Measurements from ENCODE around the gene ERN2.
"Not testable (repeated sequence)": the region's sequence is repeated elsewhere in the genome, so short reads cannot be mapped to it uniquely, and the experiment has no call there.

The ERN2 gene
- total RNA-seq: 0 to 0.12 (median 0) reads per million in 9 experiments

DNA sequence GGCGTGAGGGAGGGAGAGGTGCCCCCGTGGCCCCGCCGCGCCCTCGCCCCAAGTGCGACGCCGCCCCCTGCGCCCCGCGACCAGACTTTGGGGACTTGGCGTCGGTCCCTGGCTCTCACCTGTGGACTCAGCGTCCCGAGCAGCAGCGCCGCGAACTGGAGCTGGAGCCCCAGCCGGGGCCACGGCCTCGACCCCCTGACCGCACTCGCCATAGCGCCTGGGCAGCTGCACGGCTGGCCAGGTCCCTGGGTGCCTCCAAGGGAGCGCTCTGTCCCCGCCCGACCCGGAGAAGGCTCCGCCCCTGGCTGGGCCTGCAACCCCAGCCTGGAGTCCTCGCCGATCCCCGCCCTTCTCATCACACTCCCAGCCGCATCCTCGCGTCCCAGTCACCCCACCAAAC lies at the start of gene ERN2:
ERN2 (minus strand) TSS at position 247 of the 400 bp plus-strand sequence; CDS start at position 212, 35 bp downstream.
- H3K9me3 Mint-ChIP-seq: peaks cover 0 to 2% of the 10 kb centered on the region in 2 donors
- ATAC-seq (replicated peaks) (no peak), DNase-seq (no peak)
- peaks cover 0 to 4% of the 10 kb centered on the region in 2 donors for H3K4me1 Mint-ChIP-seq (ENCODE audit: low read depth in 2 of 2)
- H3K4me3 Mint-ChIP-seq: no peak within 1 kb of the TSS
- H3K36me3 Mint-ChIP-seq (ENCODE audit: insufficient read depth): no peaks in the 10 kb centered on the region
- H3K27ac Mint-ChIP-seq: no peak within 1 kb of the TSS
- peaks cover 53 to 60% of the 10 kb centered on the region in 2 donors for H3K27me3 Mint-ChIP-seq

GRCh38 chr16:23757937-23758619 lies 45.1 kb upstream of the ERN2 start:
- Mint-ChIP-seq H3K36me3 (ENCODE audit: insufficient read depth) (peaks cover 2% of the 10 kb centered on the region), H3K4me1 (ENCODE audit: low read depth in 2 of 2) (no peaks in the 10 kb centered on the region), H3K27me3 (peaks cover 54 to 71% of the 10 kb centered on the region in 2 donors), H3K27ac (no peak overlapping the region), H3K4me3 (no peak overlapping the region), H3K9me3 (no peaks in the 10 kb centered on the region)
- no peak for DNase-seq
- ATAC-seq (replicated peaks): no peak

DNA sequence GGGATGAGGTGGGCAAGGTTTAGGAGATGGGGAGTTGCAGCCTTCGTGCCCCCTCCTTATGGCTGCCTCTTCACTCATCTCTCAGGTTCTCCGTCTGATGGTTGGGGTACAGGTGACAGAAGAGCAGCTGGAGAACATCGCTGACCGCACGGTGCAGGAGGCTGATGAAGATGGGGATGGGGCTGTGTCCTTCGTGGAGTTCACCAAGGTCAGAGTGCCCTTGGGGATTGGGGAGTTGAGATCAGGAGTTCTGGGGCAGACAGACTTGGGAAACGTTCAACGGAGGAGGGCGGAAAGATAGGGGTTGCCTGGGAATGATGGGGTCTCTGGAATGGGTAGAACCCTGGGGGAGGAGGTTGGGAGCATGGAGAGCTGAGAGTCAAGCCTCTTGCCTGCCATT lies 44.1 kb upstream of the ERN2 start:
- H3K9me3 Mint-ChIP-seq: no peaks in the 10 kb centered on the region
- H3K27me3 Mint-ChIP-seq: peaks cover 57 to 76% of the 10 kb centered on the region in 2 donors
- no peak for ATAC-seq (replicated peaks)

DNA sequence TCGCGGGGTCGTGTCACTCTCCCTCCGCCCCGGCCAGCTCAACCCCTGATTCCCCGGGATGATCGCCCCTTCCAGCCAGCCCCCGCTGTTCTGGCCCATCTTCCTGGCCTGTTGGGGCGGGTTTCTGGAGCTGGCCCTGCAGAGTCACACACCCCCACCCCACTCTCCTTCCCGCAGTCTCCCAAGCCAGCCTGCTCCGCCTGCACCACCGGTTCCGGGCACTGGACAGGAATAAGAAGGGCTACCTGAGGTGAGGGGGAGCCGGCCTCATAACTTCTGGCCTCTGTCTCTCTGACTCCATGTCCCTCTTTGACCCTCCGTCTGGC lies 42.4 kb upstream of the ERN2 start:
- Mint-ChIP-seq H3K36me3 (ENCODE audit: insufficient read depth) (no peaks in the 10 kb centered on the region), H3K9me3 (no peaks in the 10 kb centered on the region), H3K27ac (no peak overlapping the region), H3K27me3 (peaks cover 61 to 77% of the 10 kb centered on the region in 2 donors), H3K4me1 (ENCODE audit: low read depth in 2 of 2) (no peaks in the 10 kb centered on the region), H3K4me3 (no peak overlapping the region)
- ATAC-seq (replicated peaks) (no peak), DNase-seq (no peak)

More for the DNA sequence above, 44.1 kb upstream of the ERN2 start:
- no peak for DNase-seq
- no peak overlapping the region for H3K27ac Mint-ChIP-seq
- H3K36me3 Mint-ChIP-seq (ENCODE audit: insufficient read depth): peaks cover 2% of the 10 kb centered on the region
- no peak overlapping the region for H3K4me3 Mint-ChIP-seq
- no peaks in the 10 kb centered on the region for H3K4me1 Mint-ChIP-seq (ENCODE audit: low read depth in 2 of 2)

DNA sequence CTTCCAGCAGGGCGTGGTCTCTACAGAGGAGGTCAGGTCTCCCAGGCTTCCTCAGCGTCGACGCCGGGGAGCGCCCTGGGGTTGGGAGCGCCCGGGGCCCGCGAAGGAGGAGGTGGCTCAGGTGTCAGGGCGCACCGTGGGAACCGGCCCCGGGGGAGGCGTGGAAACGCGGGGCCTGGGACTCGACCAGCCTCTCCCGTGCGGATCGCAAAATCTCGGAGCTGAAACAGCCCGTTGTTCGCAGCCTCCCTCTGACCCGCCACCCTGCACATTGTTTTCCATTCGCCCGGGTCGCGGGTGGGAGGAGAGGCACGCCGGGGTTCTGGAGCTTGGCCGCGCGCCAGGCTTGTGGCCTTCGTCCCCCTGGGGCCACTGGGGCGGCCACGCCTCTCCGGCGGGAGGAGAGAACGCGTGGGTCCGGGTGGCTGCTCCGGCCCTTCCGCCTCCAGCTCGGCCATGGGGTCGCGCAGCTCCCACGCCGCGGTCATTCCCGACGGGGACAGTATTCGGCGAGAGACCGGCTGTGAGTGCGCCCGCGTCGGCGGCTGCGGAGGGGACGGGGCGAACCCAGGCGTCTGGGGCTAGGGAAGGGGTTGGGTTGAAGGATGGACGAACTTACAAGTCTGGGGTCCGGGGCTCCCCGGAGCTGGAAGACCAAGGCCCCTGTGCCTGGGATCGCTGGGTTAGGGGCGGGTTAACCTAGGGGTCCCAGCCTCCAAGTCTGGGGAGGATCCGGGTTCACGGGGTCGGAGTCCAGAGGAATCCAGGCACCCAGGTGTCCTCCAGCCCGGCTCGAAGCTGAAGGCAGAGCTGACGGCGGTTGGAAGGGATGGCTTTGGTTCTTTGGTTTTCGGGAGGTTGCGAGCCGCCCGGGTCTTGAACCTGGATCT lies 41.8 kb upstream of the ERN2 start, which contains the start of gene CHP2:
CHP2 (plus strand) TSS at position 433 of the 890 bp plus-strand sequence; CDS start at position 457, 24 bp downstream.
- H3K4me3 Mint-ChIP-seq: peak within 1 kb of the TSS in 1 of 2 donors; percentile 22
- H3K27me3 Mint-ChIP-seq: peaks cover 55 to 76% of the 10 kb centered on the region in 2 donors
- no peak for ATAC-seq (replicated peaks)
- no peak within 1 kb of the TSS for H3K27ac Mint-ChIP-seq
- no peaks in the 10 kb centered on the region for H3K9me3 Mint-ChIP-seq
- no peak for DNase-seq
- no peaks in the 10 kb centered on the region for H3K4me1 Mint-ChIP-seq (ENCODE audit: low read depth in 2 of 2)
- H3K36me3 Mint-ChIP-seq (ENCODE audit: insufficient read depth): no peaks in the 10 kb centered on the region

DNA sequence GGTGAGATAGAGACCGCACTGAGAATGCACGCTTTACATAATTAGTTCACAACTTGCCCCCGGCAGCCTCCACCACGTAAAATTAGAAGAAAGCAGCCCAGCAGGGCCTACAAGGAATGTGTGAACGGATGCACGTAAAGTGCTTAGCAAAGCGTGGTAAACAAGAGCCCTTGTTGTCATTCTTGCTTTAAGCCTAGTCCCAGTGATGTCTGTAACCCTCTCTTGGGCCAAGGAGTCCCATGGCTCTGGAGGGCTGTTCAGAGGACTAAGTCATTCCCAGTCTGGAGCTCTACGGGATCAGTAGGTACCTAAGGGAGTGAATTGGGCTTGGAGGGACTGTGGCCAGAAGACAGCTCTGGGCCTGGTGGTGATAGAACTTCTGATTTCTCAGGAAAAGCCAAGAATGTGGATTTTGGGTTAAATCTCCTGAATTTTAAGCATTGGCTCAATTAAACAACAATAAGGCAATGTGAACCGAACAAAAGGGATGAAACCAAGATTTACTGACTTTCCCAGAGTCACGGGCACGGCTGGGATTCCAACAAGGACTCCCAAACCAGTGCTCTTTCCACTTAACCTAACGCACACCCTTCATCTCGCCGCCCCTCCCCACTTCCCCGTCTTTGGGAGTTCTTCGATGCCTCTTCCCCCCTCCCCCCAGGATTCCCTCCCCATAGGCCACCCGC lies 41.0 kb upstream of the ERN2 start:
- H3K36me3 Mint-ChIP-seq (ENCODE audit: insufficient read depth): no peaks in the 10 kb centered on the region
- H3K9me3 Mint-ChIP-seq: no peaks in the 10 kb centered on the region
- ATAC-seq (replicated peaks) (no peak), DNase-seq (no peak)
- no peak overlapping the region for H3K27ac Mint-ChIP-seq
- peak overlapping the region in 1 of 2 donors; percentile 22 for H3K4me3 Mint-ChIP-seq
- H3K27me3 Mint-ChIP-seq: peaks cover 55 to 79% of the 10 kb centered on the region in 2 donors
- no peaks in the 10 kb centered on the region for H3K4me1 Mint-ChIP-seq (ENCODE audit: low read depth in 2 of 2)

DNA sequence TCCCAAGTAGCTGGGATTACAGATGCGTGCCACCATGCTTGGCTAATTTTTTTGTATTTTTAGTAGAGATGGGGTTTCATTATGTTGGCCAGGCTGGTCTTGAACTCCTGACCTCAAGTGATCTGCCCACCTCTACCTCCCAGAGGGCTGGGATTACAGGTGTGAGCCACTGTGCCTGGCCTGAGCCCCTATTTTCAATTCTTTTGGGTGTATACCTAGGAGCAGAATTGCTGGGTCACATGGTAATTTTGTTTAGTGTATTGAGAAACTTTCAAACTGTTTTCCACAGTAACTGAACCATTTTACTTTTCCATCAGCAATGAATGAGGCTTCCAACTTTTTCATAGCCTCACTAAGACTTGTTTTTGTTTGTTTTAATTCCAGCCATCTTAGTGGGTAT lies 38.0 kb upstream of the ERN2 start:
- not testable (repeated sequence) for H3K9me3 Mint-ChIP-seq; H3K4me1 Mint-ChIP-seq (ENCODE audit: low read depth in 2 of 2); DNase-seq; H3K27ac Mint-ChIP-seq; ATAC-seq (replicated peaks); H3K36me3 Mint-ChIP-seq (ENCODE audit: insufficient read depth); H3K4me3 Mint-ChIP-seq
- H3K27me3 Mint-ChIP-seq: peaks cover 43 to 69% of the 10 kb centered on the region in 2 donors

DNA sequence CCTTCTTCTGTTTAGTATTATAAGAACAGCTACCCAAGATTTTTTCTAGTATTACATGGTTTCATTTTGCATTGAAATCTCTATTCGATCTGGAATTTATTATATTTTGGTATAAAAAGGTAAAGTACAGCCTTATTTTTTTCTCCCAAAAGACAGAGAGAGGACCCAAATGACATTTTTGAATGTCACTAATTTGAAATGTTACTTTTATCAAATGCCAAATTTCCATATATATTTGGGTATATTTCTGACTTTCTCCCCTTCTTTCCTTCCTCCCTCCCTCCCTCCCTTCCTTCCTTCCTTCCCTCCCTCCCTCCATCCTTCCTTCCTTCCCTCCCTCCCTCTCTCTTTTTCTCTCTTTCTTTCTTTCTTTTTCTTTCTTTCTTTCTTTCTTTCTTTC lies 35.6 kb upstream of the ERN2 start:
- ATAC-seq (replicated peaks) (no peak), DNase-seq (no peak)
- Mint-ChIP-seq H3K36me3 (ENCODE audit: insufficient read depth) (peaks cover 2% of the 10 kb centered on the region), H3K9me3 (no peaks in the 10 kb centered on the region), H3K27ac (no peak overlapping the region), H3K27me3 (peaks cover 45 to 73% of the 10 kb centered on the region in 2 donors), H3K4me1 (ENCODE audit: low read depth in 2 of 2) (no peaks in the 10 kb centered on the region), H3K4me3 (no peak overlapping the region)

DNA sequence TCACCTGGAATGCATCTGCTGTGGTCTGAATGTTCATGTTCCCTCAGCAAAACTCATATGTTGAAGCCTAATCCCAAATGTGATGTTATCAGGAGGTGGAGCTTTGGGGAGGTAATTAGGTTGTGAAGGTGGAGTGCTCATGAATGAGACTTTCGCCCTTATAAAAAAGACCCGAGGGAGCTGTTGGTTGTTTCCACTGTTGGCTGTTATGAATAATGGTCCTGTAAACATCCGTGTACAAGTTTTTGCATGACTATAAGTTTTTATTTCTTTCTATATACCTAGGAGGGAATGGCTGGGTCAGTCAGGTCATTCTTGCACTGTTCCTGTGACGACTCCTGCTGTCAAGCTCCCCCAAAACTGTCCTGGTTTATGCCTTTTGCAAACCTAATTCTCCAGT lies 32.2 kb upstream of the ERN2 start:
- Mint-ChIP-seq H3K27ac (no peak overlapping the region), H3K4me3 (no peak overlapping the region), H3K36me3 (ENCODE audit: insufficient read depth) (peaks cover 2% of the 10 kb centered on the region), H3K4me1 (ENCODE audit: low read depth in 2 of 2) (no peaks in the 10 kb centered on the region), H3K27me3 (peaks cover 47 to 79% of the 10 kb centered on the region in 2 donors), H3K9me3 (no peaks in the 10 kb centered on the region)
- no peak for DNase-seq
- no peak for ATAC-seq (replicated peaks)

GRCh38 chr16:23742766-23743165 lies 29.7 kb upstream of the ERN2 start:
- Mint-ChIP-seq H3K4me1 (ENCODE audit: low read depth in 2 of 2) (no peaks in the 10 kb centered on the region), H3K4me3 (no peak overlapping the region), H3K36me3 (ENCODE audit: insufficient read depth) (peaks cover 2% of the 10 kb centered on the region), H3K27me3 (peaks cover 55 to 75% of the 10 kb centered on the region in 2 donors), H3K9me3 (no peaks in the 10 kb centered on the region), H3K27ac (no peak overlapping the region)
- ATAC-seq (replicated peaks) (no peak), DNase-seq (no peak)

- no peak for ATAC-seq (replicated peaks)
- Mint-ChIP-seq H3K4me3 (no peak overlapping the region), H3K27ac (no peak overlapping the region), H3K9me3 (no peaks in the 10 kb centered on the region), H3K36me3 (ENCODE audit: insufficient read depth) (peaks cover 2% of the 10 kb centered on the region), H3K4me1 (ENCODE audit: low read depth in 2 of 2) (no peaks in the 10 kb centered on the region), H3K27me3 (peaks cover 47 to 67% of the 10 kb centered on the region in 2 donors)
- no peak for DNase-seq
These were observed 28.8 kb upstream of the ERN2 start for GRCh38 chr16:23741675-23742303.

GRCh38 chr16:23739516-23739915 lies 26.5 kb upstream of the ERN2 start:
- no peak overlapping the region for H3K27ac Mint-ChIP-seq
- ATAC-seq (replicated peaks): no peak
- no peaks in the 10 kb centered on the region for H3K36me3 Mint-ChIP-seq (ENCODE audit: insufficient read depth)

DNA sequence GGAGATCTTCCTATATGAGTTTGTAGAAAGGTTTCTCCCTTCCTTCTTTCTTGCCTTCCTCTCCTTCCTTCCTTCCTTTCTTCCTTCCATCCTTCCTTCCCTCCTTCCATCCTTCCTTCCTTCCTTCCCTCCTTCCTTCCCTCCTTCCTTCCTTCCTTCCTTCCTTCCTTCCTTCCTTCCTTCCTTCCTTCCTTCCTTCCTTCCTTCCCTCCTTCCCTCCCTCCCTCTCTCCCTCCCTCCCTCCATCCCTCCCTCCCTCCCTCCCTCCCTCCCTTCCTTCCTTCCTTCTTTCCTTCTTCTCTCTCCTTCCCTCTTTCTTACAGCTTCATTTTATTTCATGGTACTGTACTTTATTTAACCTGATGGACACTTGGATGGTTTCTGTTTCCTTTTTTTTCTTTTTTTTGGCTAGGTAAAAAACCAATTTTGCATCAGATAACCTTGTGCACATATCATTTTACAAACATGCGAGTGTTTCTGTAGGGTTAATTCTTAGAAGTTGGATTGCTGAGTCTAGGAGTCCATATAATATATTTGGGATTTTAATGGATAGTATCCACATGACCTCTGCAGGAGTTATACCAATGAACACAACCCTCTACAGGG lies 24.5 kb upstream of the ERN2 start:
- DNase-seq; H3K4me3 Mint-ChIP-seq; H3K27ac Mint-ChIP-seq; H3K9me3 Mint-ChIP-seq; ATAC-seq (replicated peaks); H3K36me3 Mint-ChIP-seq (ENCODE audit: insufficient read depth); H3K4me1 Mint-ChIP-seq (ENCODE audit: low read depth in 2 of 2): not testable (repeated sequence)
- H3K27me3 Mint-ChIP-seq: peaks cover 19 to 24% of the 10 kb centered on the region in 2 donors

More at GRCh38 chr16:23739516-23739915, 26.5 kb upstream of the ERN2 start:
- H3K27me3 Mint-ChIP-seq: peaks cover 38 to 44% of the 10 kb centered on the region in 2 donors
- no peaks in the 10 kb centered on the region for H3K9me3 Mint-ChIP-seq
- no peak overlapping the region for H3K4me3 Mint-ChIP-seq
- peaks cover 2 to 5% of the 10 kb centered on the region in 2 donors for H3K4me1 Mint-ChIP-seq (ENCODE audit: low read depth in 2 of 2)
- DNase-seq: no peak
